IPS DF 4.7 (cell line): ENCODE measurements around the gene HS3ST3A1.
A peak's percentile ranks its signal among the peaks of the same experiment; 100 is the strongest.
"Not testable (repeated sequence)": the region's sequence is repeated elsewhere in the genome, so short reads cannot be mapped to it uniquely, and the experiment has no call there.

Experiments used
- DNase-seq: peaks from one replicate; pipeline ENCODE4 v3.0.0-alpha.2; 2013; ENCODE audit warnings: low spot score; ENCODE audit errors: extremely low read depth

The HS3ST3A1 gene

DNA sequence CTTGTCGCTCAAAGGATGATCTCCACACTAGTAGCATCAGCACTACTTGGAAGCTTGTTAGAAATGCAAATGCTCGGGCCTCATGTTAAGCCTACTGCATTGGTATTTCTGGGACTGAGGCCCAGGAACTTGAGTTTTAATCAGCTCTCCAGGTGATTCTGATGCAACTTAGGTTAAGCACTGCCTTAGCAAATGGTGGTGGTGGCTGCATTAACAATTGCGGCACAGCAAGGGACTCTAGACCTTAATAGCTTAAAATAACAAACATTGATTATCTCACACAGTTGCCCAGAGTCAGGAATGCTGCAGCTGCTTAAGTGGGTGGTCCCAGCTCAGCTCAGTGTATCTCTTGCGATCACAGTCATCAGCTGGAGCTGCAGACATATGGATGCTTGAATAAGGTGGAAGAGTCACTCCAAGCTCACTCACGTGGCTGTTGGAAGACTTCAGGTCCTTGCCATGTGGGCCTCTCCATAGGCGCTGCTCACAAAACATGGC lies 25.8 kb downstream of the HS3ST3A1 start:
- peak; percentile 74 for DNase-seq

GRCh38 chr17:13575466-13575865 lies 26.3 kb downstream of the HS3ST3A1 start:
- no peak for DNase-seq

DNA sequence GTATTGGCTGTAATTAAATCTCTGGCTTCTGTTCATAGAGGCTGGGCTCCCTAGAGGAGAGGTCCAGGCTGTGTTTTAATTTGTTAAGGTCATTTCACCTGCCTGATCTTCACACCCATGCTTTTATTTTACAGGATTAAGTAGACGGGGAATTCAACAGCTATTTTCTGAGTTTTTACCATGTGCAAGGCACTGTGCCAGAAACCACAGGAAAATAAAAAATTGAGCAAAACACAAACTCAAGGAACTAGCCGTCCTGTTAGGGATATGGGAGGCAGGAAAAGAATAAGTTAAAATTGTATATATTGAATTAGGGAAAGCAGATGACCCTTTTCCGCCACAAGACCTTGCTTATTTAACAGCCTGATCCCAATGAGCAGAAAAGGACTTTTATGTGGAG lies 29.1 kb downstream of the HS3ST3A1 start:
- DNase-seq: no peak

DNA sequence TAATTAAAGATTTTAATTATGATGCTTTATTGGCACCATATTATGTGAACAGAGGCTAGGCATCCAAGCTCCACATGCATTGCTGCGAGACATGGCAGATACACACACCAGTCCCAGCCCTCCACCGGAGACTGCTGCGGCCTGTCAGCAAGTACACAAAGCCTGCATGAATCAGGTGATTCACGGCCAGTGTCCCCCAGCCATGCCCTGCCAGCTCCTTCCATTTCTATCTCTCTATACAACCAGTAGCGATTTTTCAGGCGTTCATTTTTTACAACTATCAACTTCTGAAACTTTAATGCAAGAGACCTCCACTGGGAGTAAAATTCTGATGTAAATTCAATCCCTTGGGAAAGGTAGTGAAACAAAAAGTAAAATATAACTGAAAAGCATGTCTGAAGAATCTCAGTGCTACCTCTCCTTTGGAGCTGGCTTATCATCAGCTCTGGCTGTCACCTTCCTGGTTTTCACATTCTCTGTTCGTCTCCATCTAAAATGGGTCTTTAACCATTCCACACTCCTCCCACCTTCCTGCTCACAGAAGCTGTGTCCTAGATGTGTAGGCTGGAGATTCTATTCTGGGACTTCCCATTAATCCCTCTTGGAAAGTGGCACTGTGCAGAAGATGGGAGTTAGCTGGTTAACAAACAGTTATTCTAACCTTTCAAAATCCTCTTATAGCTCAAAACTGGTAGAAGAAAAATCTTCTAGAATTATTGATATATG lies 32.2 kb downstream of the HS3ST3A1 start:
- no peak for DNase-seq

DNA sequence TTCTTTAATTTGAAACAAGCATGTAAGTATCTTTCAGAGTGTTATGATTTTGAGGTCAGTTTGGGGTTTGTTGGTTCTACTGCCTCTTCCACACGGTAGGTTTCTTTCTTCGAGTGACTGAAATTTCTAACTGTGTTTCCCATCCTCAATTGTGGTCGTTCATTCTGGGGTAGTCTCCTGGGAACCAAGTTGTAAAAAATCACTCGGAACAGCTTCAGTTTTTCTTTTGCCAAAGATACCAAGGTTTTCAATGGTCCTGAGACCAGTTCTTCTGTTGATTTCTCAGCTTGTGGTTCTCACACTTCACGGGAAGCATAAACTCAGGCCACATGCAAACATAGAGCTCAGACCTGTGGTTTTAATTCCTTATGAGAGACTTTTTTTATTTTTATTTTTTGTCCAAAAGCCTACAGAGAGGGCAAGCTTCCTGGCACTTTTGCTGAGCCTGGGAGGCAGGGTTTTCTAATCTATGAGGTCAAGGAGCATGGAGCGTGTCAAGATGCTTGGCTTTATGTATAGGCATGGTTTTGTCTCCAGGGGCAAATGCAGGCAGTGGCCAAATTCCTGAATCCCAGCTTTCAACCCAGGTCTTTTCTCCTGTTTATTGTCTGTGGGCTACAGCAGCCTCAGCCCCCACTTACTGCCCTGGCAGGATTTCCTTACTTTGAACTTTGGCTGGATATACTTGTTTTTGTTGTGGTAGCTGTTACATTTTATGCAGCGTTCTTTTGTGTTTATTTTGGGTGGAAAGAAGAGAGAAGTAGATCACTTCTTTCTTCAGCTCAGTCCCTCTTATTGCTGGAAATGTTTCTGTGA lies 32.9 kb downstream of the HS3ST3A1 start:
- DNase-seq: no peak

GRCh38 chr17:13563866-13564265 lies 37.9 kb downstream of the HS3ST3A1 start:
- DNase-seq: no peak

- DNase-seq: no peak
These were observed 39.4 kb downstream of the HS3ST3A1 start for GRCh38 chr17:13562271-13562800.

DNA sequence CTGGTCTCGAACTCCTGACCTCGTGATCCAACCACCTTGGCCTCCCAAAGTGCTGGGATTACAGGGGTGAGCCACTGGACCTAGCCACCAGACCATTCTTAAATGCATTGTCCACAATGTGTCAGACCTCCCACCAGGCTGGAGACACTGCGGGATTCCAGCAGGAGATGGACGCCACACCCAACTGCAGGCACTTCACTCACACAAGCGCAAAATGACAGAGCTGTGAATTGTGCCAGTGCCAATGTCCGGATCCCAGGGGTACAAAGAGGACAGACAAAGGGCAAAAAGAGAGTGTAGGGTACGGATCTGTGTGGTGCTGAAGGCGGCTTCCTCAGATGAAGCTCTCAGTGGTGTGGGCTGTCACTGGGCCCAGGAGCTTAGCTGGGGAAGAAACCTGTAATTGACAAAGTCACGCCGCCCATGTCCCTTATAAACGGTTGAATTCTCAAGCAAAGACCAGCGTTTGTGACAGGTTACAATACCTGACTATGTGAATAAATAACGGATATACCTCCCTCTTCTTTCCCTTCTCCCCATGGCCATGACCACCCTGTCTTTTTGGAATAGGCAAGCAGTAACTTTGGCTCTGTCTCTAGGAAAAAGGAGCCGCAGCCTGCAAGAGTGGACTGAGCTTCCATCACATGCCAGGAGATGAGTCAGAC lies 40.0 kb downstream of the HS3ST3A1 start:
- no peak for DNase-seq

- DNase-seq: no peak
These were observed 40.8 kb downstream of the HS3ST3A1 start for GRCh38 chr17:13560935-13561334.

DNA sequence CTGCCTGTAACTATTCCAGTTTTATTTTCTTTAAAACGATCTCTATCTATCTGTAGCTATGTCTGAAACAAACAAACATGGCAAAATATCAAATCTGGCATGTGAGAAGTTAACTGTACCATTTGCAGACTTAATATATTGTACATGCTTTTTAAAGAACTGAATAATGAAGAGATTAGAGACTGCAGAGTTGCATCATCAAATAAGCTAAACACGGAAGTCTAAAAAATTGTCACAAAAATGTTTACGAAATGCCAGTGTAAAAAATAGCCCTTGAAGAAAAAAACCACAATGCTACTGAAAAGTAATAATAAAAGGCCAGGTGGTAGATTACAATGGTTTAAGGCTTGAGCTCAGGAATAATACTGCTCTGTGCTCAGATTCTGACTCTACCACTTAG lies 43.1 kb downstream of the HS3ST3A1 start:
- DNase-seq: no peak

DNA sequence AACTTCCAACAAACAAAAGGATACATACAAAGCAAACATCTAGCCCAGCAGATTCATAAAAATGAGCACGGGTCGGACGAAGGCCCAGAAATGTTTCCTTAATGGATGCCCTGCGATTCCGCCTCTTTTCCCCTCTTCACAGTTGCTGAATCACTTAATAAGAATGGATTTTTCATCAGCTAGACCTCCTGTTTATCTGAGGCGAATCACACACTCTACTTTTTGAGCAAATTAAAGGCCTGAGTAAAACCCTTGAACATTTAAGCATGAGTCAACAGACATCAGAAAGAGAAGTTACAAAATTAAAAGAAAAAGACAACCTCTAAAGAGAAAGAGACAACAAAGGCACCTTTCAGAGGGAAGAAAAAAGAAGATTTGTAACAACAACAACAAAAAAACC lies 44.7 kb downstream of the HS3ST3A1 start:
- no peak for DNase-seq

DNA sequence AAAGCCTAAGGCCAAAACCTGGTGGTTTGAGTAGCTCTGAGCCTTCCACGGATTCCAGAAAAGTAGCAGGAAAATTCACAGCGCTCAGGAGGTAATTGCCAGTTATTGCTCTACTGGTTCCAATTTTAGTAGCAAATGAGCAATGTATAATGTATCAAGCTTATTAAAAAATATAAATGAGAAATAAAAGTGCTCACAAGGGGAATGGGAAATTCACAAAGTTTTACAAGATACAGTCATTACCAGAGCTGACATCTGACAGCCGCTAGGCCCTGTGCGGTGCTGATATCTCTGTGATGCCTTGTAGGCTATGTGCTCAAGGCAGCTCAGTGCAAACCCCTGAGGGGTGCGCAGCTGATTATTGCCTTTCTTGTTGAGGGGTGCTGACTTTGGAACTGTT lies 47.5 kb downstream of the HS3ST3A1 start:
- DNase-seq: no peak

DNA sequence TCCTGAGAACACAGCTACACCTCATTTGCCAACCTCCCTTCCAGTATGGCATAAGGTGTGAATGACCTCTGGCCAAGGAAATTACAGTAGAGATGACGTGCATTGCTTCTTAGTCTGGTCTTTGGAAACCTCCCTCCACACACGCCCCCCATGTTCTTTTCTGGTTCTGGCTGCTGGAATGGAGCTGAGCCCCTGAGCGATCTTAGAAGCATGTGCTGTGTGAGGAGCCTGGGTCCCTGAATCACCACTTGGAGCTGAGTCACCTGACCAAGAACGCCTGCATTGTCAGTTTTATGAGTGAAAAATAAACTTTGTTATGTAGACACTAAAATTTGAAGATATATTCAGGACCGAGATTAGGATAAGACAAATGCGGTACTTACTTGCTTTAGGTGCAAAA lies 51.4 kb downstream of the HS3ST3A1 start:
- DNase-seq: no peak

DNA sequence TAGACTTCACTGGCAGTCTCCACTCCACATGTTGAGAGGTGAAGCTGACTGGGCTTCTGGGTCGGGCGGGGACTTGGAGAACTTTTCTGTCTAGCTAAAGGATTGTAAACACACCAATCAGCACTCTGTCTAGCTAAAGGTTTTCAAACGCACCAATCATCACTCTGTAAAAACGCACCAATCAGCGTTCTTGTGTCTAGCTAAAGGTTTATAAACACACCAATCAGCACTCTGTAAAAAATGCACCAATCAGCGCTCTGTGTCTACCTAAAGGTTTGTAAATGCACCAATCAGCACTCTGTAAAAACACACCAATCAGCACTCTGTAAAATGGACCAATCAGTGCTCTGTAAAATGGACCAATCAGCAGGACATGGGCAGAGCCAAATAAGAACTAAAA lies 53.2 kb downstream of the HS3ST3A1 start:
- DNase-seq: not testable (repeated sequence)

GRCh38 chr17:13546851-13547250 lies 54.9 kb downstream of the HS3ST3A1 start:
- DNase-seq: no peak

- DNase-seq: no peak
These were observed 55.8 kb downstream of the HS3ST3A1 start for GRCh38 chr17:13545941-13546340.

DNA sequence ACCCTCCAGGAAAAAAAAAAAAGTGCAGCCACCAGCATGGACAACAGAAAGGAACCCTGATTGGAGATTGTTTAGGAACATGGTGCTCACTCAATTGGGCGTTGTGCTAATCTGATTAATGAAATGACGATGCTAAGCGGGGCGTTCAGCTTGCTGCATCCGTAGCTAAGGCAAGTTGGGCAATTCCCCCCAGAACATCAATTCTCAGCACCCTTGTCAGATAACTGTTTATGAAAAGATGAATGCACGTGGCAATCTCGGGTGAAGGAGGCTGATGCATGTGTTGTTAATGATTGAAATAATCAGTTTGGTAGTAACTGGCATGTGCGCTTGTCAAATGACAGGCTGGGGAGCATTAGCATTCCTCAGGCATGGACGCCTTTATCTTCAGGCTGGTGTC lies 57.0 kb downstream of the HS3ST3A1 start:
- no peak for DNase-seq

DNA sequence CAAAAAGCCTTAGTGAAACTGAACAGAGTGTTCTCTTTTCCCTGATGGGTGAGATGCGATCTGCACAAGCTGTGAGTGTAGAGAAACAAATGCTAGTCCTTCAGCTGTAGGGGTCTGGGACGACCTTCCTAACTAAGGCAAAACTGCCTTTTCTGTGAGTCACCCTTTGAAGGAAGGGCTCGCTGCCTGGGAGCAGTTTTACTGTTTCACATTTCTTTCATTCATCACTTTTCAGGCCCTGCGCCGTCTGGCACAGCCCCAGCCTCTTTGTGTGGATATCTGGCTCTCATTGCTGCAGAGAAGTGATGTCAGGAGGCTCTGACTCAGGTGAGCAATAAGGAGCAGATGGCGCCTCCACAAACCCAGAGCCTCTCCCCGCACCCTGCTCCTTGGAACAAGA lies 57.4 kb downstream of the HS3ST3A1 start:
- DNase-seq: no peak

DNA sequence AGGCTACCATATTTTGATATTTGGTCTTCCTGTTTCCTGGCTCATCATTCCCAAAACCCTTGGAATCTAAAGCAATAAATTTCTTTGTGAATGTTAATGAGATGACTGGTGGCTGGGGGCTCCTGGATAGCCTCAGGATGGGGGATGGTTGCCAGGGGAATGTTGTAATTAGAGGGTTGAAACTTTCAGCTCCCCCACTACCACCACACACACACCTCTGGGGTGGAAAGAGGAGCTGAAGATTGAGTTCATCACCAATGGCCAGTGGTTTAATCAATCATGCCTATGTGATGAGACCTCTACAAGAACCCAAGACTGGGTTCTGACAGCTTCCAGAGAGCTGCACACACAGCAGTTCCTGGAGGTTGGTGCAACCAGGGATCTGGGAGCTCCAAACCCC lies 59.1 kb downstream of the HS3ST3A1 start:
- no peak for DNase-seq

DNA sequence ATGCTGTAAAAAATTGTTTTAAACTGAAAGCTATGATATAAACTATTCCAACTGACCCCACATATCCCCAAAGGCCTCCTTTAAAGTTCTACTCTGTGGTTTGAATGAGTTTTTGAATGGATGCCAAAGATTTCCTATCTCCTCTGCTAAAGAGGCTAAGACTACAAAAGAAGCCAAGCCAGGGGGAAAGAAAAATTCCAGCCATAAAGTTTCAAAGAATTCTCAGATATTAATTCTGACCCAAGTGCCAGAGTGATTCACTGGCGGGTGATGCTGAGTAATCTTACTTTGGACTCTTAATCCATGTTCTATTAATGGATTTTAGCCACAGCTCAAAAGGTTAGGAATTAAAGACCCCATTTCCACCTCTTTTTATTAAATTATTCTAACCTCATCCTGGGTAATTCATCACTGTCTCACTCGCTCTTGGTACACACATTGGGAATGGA lies 60.7 kb downstream of the HS3ST3A1 start:
- DNase-seq: no peak

- no peak for DNase-seq
These were observed 61.2 kb downstream of the HS3ST3A1 start for GRCh38 chr17:13540546-13540945.

DNA sequence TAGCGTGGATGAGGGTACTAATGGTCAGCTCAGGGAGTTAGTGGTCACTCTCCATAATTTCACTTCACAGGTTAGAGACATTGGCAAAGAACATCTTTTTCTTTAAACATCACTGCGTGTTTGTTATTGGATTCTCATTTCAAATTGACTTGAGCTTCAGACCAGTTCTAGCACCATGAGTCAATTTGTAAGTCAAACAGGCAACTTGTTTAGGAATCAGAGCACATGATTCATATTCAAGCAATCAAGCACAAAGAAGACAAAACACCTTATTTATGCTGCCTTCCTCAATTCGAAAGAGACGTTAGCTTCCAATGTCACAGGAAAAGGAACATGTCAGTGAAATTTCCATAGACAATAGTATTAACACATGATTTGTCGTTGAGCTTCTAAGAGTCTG lies 62.3 kb downstream of the HS3ST3A1 start:
- no peak for DNase-seq
